Measurements from ENCODE around the gene CDT1. TPM values are rescaled to one million over a fixed set of nuclear protein-coding genes. Genes with fewer than 3 reads are reported as not detected.

Gene CDT1
- total RNA-seq, 1 experiment from 2014 or later: 74.1 TPM

DNA sequence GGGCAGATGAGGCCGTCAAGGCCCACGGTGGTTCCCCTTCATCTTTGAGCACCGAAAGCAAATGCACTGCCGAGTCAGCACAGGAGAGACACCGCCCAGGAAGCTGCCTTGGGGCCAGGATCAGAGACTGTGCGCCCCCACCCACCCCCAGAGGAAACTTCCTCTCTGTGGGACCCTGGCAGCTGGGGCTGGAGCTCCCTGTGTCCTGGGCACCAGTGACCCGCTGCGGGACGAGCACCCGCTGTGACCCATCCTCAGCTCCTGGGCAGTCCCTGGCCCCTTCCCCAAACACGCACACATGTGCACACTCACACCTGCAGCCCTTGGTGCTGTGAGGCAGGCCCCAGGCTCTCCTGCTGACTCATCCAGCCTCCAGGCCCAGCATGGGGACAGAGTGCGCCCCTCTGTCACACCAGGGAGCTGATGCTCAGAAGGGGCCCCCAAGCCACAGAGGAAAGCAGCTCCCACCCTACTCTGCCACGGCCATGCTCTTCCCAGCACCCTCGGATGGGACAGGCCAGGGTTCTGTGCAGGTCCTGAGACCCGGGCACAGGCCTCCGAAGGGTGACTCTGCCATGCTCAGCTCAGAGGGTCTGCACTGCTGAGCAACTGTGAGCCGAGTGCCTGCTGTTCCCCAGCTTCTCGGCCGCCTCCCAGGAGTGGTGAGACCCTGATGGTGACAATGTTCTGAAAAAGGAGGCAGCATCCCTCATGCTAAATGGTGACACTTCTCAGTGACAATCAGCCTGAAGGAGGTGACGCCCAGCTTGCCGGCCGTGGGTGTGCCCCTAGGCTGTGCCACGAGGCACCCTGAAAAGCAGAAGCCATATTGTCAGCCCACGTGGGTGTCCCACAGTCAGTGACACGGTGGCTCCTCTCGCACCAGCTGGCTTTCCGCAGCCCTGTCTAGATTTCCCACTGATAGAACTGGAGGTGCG, 22.2 kb upstream of the CDT1 start:
- Histone ChIP-seq H2BK15ac (ENCODE audit: low read depth, low read length) (no peak overlapping the region), H4K91ac (ENCODE audit: insufficient read length, low read depth, low read length) (no peak overlapping the region), H2BK12ac (ENCODE audit: insufficient read length, low read depth, low read length) (no peak overlapping the region), H3K4me1 (ENCODE audit: insufficient read depth, low read length) (no peaks in the 10 kb centered on the region), H3T11ph (ENCODE audit: low read length) (no peak overlapping the region), H4K5ac (ENCODE audit: insufficient read length, low read depth, low read length) (no peak overlapping the region), H3K4me2 (ENCODE audit: insufficient read depth, insufficient read length, low read length) (no peak overlapping the region), H3K9ac (ENCODE audit: extremely low read depth, insufficient read length, low read length) (no peak overlapping the region), H2BK5ac (ENCODE audit: insufficient read length, low read length) (no peak overlapping the region), H3K23me2 (ENCODE audit: insufficient read length, low read depth, low read length, poor library complexity, severe bottlenecking) (peaks cover 10% of the 10 kb centered on the region), H4K20me1 (ENCODE audit: control insufficient read depth, insufficient read depth, insufficient read length) (peaks cover 2% of the 10 kb centered on the region), H3K14ac (ENCODE audit: insufficient read depth, low read length) (no peak overlapping the region), H3K23ac (ENCODE audit: insufficient read length, low read depth, low read length) (no peak overlapping the region), H2AFZ (ENCODE audit: low read length) (no peak overlapping the region), H2AK5ac (ENCODE audit: insufficient read length, low read length) (no peak overlapping the region), H3K18ac (ENCODE audit: insufficient read length, low read depth, low read length) (no peak overlapping the region), H3K4ac (ENCODE audit: low read depth, low read length) (no peak overlapping the region), H4K8ac (replicated peaks; ENCODE audit: insufficient read length, low read depth, low read length) (no peak overlapping the region), H2BK20ac (ENCODE audit: low read depth, low read length, poor library complexity, severe bottlenecking) (no peak overlapping the region), H3K27ac (ENCODE audit: insufficient read length, low read depth, low read length) (no peak overlapping the region), H3K27me3 (ENCODE audit: insufficient read depth, low read length) (no peaks in the 10 kb centered on the region), H3K79me2 (ENCODE audit: insufficient read depth, low read length) (peaks cover 4% of the 10 kb centered on the region; the same call in 1 of the 2 replicates), H3K9me3 (ENCODE audit: control insufficient read depth, low read depth, low read length) (no peaks in the 10 kb centered on the region), H2BK120ac (ENCODE audit: low read depth, low read length, poor library complexity, severe bottlenecking) (no peak overlapping the region), H3K56ac (ENCODE audit: insufficient read length, low read depth, low read length) (no peak overlapping the region), H3K79me1 (ENCODE audit: insufficient read depth, low read depth, low read length, poor library complexity, severe bottlenecking) (no peaks in the 10 kb centered on the region)
- Mint-ChIP-seq H3K27me3 (ENCODE audit: low read depth) (peaks cover 3% of the 10 kb centered on the region; the same call in 1 of the 2 replicates), H3K4me1 (peaks cover 31 to 41% of the 10 kb centered on the region in 2 experiments), H3K36me3 (ENCODE audit: insufficient read depth in 1 of 3, low read depth in 3 of 3) (no peaks in the 10 kb centered on the region), H3K27ac (peak overlapping the region in 1 of 3 experiments; percentile 62; a peak in 1 of 7 replicates), H3K9me3 (no peaks in the 10 kb centered on the region), H3K4me3 (no peak overlapping the region)
- DNase-seq: no peak
- TF ChIP-seq, protein P1, sequence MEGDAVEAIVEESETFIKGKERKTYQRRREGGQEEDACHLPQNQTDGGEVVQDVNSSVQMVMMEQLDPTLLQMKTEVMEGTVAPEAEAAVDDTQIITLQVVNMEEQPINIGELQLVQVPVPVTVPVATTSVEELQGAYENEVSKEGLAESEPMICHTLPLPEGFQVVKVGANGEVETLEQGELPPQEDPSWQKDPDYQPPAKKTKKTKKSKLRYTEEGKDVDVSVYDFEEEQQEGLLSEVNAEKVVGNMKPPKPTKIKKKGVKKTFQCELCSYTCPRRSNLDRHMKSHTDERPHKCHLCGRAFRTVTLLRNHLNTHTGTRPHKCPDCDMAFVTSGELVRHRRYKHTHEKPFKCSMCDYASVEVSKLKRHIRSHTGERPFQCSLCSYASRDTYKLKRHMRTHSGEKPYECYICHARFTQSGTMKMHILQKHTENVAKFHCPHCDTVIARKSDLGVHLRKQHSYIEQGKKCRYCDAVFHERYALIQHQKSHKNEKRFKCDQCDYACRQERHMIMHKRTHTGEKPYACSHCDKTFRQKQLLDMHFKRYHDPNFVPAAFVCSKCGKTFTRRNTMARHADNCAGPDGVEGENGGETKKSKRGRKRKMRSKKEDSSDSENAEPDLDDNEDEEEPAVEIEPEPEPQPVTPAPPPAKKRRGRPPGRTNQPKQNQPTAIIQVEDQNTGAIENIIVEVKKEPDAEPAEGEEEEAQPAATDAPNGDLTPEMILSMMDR (conservative IDR thresholded peaks at IDR 0.05): no peak
- no CpG with 5 or more reads among the region's 28 CpGs for WGBS (ENCODE audit: extremely low coverage, insufficient read length, low lambda C conversion rate)

Measured in H9 (cell line).